Measurements from ENCODE around the gene SLC22A12.

The SLC22A12 gene

GRCh38 chr11:64590763-64591221, at the start of gene SLC22A12:
SLC22A12 (plus strand) TSS chr11:64591220; CDS start chr11:64591557, 337 bp downstream.
- H3K36me3 ChIP-seq (ENCODE audit: insufficient read depth, low read length), result no peaks in the 10 kb centered on the region
- H3K27me3 ChIP-seq (ENCODE audit: insufficient read depth, low read length), result no peaks in the 10 kb centered on the region
- H2AFZ ChIP-seq (ENCODE audit: low read depth, low read length), result no peak within 1 kb of the TSS
- H3K4me1 ChIP-seq (ENCODE audit: insufficient read depth, low read length), result no peaks in the 10 kb centered on the region
- H3K9me3 ChIP-seq (ENCODE audit: low read length), result no peaks in the 10 kb centered on the region
- H3K4me3 ChIP-seq (ENCODE audit: low read length), result no peak within 1 kb of the TSS

DNA sequence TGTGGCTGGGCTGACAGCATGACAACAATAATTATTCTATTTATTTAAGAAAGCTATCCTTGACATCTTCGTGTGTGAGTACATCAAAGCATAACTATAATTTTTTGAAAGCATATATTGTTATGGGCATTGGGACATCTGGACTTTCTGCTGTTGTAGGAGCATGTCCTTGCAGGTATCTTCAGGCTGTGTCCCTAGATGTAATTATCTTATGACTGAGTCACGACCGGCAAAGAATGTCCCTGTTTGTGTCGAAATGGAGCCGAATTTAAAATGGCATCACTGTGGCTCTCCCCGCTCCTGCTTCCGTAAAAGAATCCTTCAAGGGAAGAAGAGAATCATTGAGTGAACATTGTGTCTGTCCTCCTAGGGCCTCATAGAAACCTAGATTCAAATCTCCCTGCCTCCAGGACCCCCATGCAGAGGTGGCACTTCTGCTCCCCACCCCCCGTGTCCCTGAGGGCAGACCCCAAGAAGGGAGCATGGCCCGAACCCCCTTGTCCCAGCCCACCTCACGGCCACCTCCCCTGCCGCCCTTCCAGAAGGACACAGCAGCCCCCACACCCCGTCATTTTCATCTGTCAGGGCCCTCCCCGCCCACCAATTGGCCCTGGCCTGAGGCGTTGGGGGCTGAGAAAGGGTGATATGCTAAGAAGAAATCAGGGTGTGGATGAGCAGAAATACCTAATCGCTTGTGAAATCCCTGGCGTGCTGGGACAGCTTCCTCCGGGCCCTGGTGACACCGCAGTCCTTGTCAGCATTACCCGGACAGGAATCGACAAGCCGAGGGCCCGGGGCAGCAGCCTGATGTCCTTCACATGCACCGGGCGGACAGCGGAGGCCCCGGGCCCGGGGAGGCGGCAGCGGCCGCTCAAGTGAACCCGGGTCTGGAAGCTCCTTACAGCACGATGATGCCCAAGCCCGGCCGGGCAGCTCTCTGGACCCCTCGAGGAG, 48.6 kb upstream of the SLC22A12 start:
- Histone ChIP-seq H2AFZ (ENCODE audit: low read depth, low read length) (no peak overlapping the region), H3K27me3 (ENCODE audit: insufficient read depth, low read length) (peaks cover 3% of the 10 kb centered on the region), H3K4me1 (ENCODE audit: insufficient read depth, low read length) (no peaks in the 10 kb centered on the region), H3K9me3 (ENCODE audit: low read length) (peaks cover 4% of the 10 kb centered on the region), H3K36me3 (ENCODE audit: insufficient read depth, low read length) (no peaks in the 10 kb centered on the region), H3K4me3 (ENCODE audit: low read length) (no peak overlapping the region)

GRCh38 chr11:64543818-64544217, 47.2 kb upstream of the SLC22A12 start:
- H3K4me3 ChIP-seq (ENCODE audit: low read length), result no peak overlapping the region
- peaks cover 4% of the 10 kb centered on the region for H3K9me3 ChIP-seq (ENCODE audit: low read length)
- H3K4me1 ChIP-seq (ENCODE audit: insufficient read depth, low read length), result no peaks in the 10 kb centered on the region
- H2AFZ ChIP-seq (ENCODE audit: low read depth, low read length), result no peak overlapping the region
- no peaks in the 10 kb centered on the region for H3K36me3 ChIP-seq (ENCODE audit: insufficient read depth, low read length)
- H3K27me3 ChIP-seq (ENCODE audit: insufficient read depth, low read length), result no peaks in the 10 kb centered on the region

- Histone ChIP-seq H3K4me1 (ENCODE audit: insufficient read depth, low read length) (no peaks in the 10 kb centered on the region), H3K4me3 (ENCODE audit: low read length) (no peak overlapping the region), H2AFZ (ENCODE audit: low read depth, low read length) (no peak overlapping the region), H3K27me3 (ENCODE audit: insufficient read depth, low read length) (no peaks in the 10 kb centered on the region), H3K36me3 (ENCODE audit: insufficient read depth, low read length) (no peaks in the 10 kb centered on the region), H3K9me3 (ENCODE audit: low read length) (peaks cover 4% of the 10 kb centered on the region)
These were observed 46.3 kb upstream of the SLC22A12 start for GRCh38 chr11:64544616-64545296.

DNA sequence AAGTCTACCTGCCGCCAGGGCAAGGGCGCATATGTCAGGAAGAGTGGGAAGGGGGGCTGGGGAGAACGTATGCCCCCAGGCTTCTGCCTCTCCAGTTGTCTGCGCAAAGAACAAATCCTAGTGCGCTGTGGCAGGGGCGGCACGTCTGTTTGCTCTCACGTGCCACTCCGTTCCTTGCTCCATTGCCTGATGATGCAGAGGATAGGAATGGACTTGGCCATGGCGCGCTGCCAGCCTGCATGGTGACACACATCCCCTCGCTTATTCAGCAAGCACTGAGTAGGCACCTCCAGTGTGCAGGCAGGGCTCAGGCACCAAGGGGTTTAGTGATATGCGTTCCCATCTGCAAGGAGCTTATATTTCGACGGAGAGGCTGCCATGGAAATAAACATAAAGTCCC, 45.4 kb upstream of the SLC22A12 start:
- Histone ChIP-seq H3K9me3 (ENCODE audit: low read length) (peaks cover 4% of the 10 kb centered on the region), H3K27me3 (ENCODE audit: insufficient read depth, low read length) (no peaks in the 10 kb centered on the region), H3K4me1 (ENCODE audit: insufficient read depth, low read length) (no peaks in the 10 kb centered on the region), H3K36me3 (ENCODE audit: insufficient read depth, low read length) (no peaks in the 10 kb centered on the region), H2AFZ (ENCODE audit: low read depth, low read length) (no peak overlapping the region), H3K4me3 (ENCODE audit: low read length) (no peak overlapping the region)

GRCh38 chr11:64546176-64546575, 44.8 kb upstream of the SLC22A12 start:
- Histone ChIP-seq H3K9me3 (ENCODE audit: low read length) (peaks cover 4% of the 10 kb centered on the region), H3K27me3 (ENCODE audit: insufficient read depth, low read length) (no peaks in the 10 kb centered on the region), H2AFZ (ENCODE audit: low read depth, low read length) (no peak overlapping the region), H3K4me3 (ENCODE audit: low read length) (no peak overlapping the region), H3K36me3 (ENCODE audit: insufficient read depth, low read length) (no peaks in the 10 kb centered on the region), H3K4me1 (ENCODE audit: insufficient read depth, low read length) (no peaks in the 10 kb centered on the region)

DNA sequence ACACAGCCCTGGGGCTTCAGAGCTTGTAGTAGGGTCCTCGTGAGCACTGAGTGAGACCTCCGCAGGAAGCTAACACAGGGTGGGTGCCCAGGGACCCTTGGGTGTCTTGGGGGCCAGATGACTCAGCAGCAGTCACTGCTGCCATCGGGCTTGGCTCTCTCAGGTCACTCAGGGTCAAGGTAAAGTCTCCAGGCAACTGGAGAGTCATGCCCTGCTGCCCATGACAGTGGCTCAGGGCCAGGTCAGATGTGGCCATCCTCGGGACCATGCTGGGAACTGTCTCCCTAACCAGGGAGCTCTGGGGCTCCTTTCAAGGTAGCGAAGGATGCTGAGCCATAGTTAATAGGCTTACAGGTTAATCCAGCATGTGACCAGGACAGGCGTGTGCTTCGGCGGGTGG, 44.4 kb upstream of the SLC22A12 start:
- Histone ChIP-seq H2AFZ (ENCODE audit: low read depth, low read length) (no peak overlapping the region), H3K4me3 (ENCODE audit: low read length) (no peak overlapping the region), H3K4me1 (ENCODE audit: insufficient read depth, low read length) (no peaks in the 10 kb centered on the region), H3K36me3 (ENCODE audit: insufficient read depth, low read length) (no peaks in the 10 kb centered on the region), H3K27me3 (ENCODE audit: insufficient read depth, low read length) (no peaks in the 10 kb centered on the region), H3K9me3 (ENCODE audit: low read length) (peaks cover 4% of the 10 kb centered on the region)

DNA sequence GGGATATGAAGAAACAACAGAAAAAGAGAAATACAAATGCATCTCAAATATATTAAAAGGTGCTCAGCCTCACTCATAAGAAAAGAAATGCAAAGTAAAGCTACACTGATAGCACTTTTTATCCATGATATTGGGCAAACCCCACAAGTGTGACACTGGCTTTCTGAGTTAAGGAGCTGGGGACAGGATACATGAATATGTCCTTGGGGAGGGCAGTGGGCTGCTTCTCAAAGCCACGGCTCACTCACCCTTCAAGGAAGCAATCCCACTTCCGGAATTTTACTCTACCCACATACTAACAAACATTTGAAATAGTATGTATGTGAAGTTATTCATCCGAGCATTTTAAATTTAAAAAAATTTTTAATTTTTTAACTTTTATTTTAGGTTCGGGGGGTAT, 41.1 kb upstream of the SLC22A12 start:
- Histone ChIP-seq H3K27me3 (ENCODE audit: insufficient read depth, low read length) (no peaks in the 10 kb centered on the region), H3K4me3 (ENCODE audit: low read length) (no peak overlapping the region), H3K9me3 (ENCODE audit: low read length) (peaks cover 2% of the 10 kb centered on the region), H3K36me3 (ENCODE audit: insufficient read depth, low read length) (no peaks in the 10 kb centered on the region), H2AFZ (ENCODE audit: low read depth, low read length) (no peak overlapping the region), H3K4me1 (ENCODE audit: insufficient read depth, low read length) (peaks cover 4% of the 10 kb centered on the region)

GRCh38 chr11:64553554-64554201, 37.3 kb upstream of the SLC22A12 start:
- Histone ChIP-seq H3K9me3 (ENCODE audit: low read length) (no peaks in the 10 kb centered on the region), H3K4me3 (ENCODE audit: low read length) (no peak overlapping the region), H3K4me1 (ENCODE audit: insufficient read depth, low read length) (peaks cover 6% of the 10 kb centered on the region), H3K36me3 (ENCODE audit: insufficient read depth, low read length) (no peaks in the 10 kb centered on the region), H3K27me3 (ENCODE audit: insufficient read depth, low read length) (peaks cover 6% of the 10 kb centered on the region), H2AFZ (ENCODE audit: low read depth, low read length) (no peak overlapping the region)

GRCh38 chr11:64556044-64556720, 34.8 kb upstream of the SLC22A12 start:
- no peaks in the 10 kb centered on the region for H3K9me3 ChIP-seq (ENCODE audit: low read length)
- H3K4me3 ChIP-seq (ENCODE audit: low read length), result no peak overlapping the region
- H3K27me3 ChIP-seq (ENCODE audit: insufficient read depth, low read length), result peaks cover 9% of the 10 kb centered on the region
- H3K36me3 ChIP-seq (ENCODE audit: insufficient read depth, low read length), result no peaks in the 10 kb centered on the region
- H2AFZ ChIP-seq (ENCODE audit: low read depth, low read length), result no peak overlapping the region
- H3K4me1 ChIP-seq (ENCODE audit: insufficient read depth, low read length), result peaks cover 6% of the 10 kb centered on the region

GRCh38 chr11:64556721-64557250, 34.2 kb upstream of the SLC22A12 start:
- H3K4me1 ChIP-seq (ENCODE audit: insufficient read depth, low read length), result peaks cover 6% of the 10 kb centered on the region
- peaks cover 9% of the 10 kb centered on the region for H3K27me3 ChIP-seq (ENCODE audit: insufficient read depth, low read length)
- no peaks in the 10 kb centered on the region for H3K36me3 ChIP-seq (ENCODE audit: insufficient read depth, low read length)
- no peaks in the 10 kb centered on the region for H3K9me3 ChIP-seq (ENCODE audit: low read length)
- no peak overlapping the region for H3K4me3 ChIP-seq (ENCODE audit: low read length)
- no peak overlapping the region for H2AFZ ChIP-seq (ENCODE audit: low read depth, low read length)

DNA sequence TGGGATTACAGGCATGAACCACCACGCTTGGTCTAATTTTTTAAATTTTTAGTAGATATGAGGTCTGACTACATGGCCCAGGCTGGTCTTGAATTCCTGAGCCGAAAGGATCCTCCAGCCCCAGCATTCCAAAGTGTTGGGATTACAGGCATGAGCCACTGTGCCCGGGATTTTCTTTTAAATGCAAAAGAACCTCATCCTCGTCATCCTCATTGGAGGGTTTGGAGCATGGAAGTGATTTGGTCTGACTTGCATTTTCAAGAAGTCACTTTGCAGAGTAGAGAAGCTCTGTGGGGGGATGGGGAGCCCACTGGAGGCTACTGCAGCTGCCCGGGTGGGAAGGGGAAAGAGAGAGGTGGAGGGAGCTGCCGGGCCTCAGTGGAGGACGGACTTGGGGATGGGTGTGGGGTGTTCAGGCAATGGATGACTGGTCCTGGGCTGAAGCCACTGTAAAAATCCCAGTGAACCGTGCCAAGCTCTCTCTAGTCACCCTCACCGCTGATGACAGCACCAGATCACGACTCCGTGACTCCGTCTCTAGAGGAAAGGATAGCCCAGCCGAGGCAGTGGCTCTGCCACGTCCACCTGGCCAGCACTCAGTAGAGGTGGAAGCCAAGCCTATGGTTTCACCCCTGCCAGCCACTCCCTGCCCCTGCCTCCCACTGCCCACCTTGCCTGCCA, 32.8 kb upstream of the SLC22A12 start:
- H2AFZ ChIP-seq (ENCODE audit: low read depth, low read length), result no peak overlapping the region
- H3K4me3 ChIP-seq (ENCODE audit: low read length), result no peak overlapping the region
- peaks cover 9% of the 10 kb centered on the region for H3K27me3 ChIP-seq (ENCODE audit: insufficient read depth, low read length)
- peaks cover 6% of the 10 kb centered on the region for H3K4me1 ChIP-seq (ENCODE audit: insufficient read depth, low read length)
- H3K9me3 ChIP-seq (ENCODE audit: low read length), result no peaks in the 10 kb centered on the region
- H3K36me3 ChIP-seq (ENCODE audit: insufficient read depth, low read length), result no peaks in the 10 kb centered on the region

Data from neuron (in vitro differentiated cells).